K562 (cell line): ENCODE measurements around the gene TMEM107. TPM values are rescaled to one million over a fixed set of nuclear protein-coding genes. Genes with fewer than 3 reads are reported as not detected.
A peak's percentile ranks its signal among the peaks of the same experiment; 100 is the strongest.

Source experiments
- BHLHE40 ChIP-seq: IDR thresholded peaks from 2 replicates; pipeline ENCODE4 v1.6.1; 2011; ENCODE audit warnings: low read length, improper control_type of control experiment
- CEBPG ChIP-seq, 3 experiments: fragments of 200-800 bp in 1 of 3; sonication (Bioruptor generic) in 1 of 3; sonication (generic) in 1 of 3; formaldehyde crosslinking in 1 of 3; IDR thresholded peaks in 2 of 3; conservative IDR thresholded peaks in 1 of 3; 2 replicates each; pipeline versions ENCODE4 v1.6.1 to v1.8.0; 2016 to 2022; ENCODE audit warnings: missing compliant biosample characterization in 2 of 3, missing genetic modification characterization in 2 of 3, mild to moderate bottlenecking in 1 of 3, missing genetic modification reagents in 1 of 3
- HNRNPH1 ChIP-seq: fragments of 200-400 bp; formaldehyde crosslinking; optimal IDR thresholded peaks from 2 replicates; pipeline ENCODE3; 2017; ENCODE audit warnings: low read depth, mild to moderate bottlenecking, low read length, moderate library complexity
- HNRNPL ChIP-seq: fragments of 200-400 bp; formaldehyde crosslinking; IDR thresholded peaks from 2 replicates; pipeline ENCODE4 v1.6.1; 2017; ENCODE audit warnings: low read depth, mild to moderate bottlenecking, low read length
- NCOA6 ChIP-seq: fragments of 450-650 bp; IDR thresholded peaks from 2 replicates; pipeline ENCODE4 v1.6.1; 2017; ENCODE audit warnings: mild to moderate bottlenecking
- SRSF1 ChIP-seq: fragments of 200-400 bp; formaldehyde crosslinking; IDR thresholded peaks from 2 replicates; pipeline ENCODE4 v1.6.1; 2017; ENCODE audit warnings: mild to moderate bottlenecking, low read depth, low read length, moderate library complexity
- STAT5A ChIP-seq: IDR thresholded peaks from 2 replicates; pipeline ENCODE4 v1.6.1; 2012; ENCODE audit warnings: low read length, inconsistent platforms, borderline replicate concordance
- TSHZ1 ChIP-seq: fragments of 250-450 bp; sonication (Bioruptor Pico); IDR thresholded peaks from 2 replicates; pipeline ENCODE4 v1.4.0; 2020; ENCODE audit warnings: mild to moderate bottlenecking, moderate library complexity
- ZNF263 ChIP-seq: sonication (generic); formaldehyde crosslinking; IDR thresholded peaks from 2 replicates; pipeline ENCODE4 v1.8.0; 2022; ENCODE audit warnings: mild to moderate bottlenecking, missing genetic modification reagents, borderline replicate concordance
- polyA plus RNA-seq, 8 experiments: library from polyadenylated mRNA; depleted of rRNA in 4 of 8; stranded (reverse) in 5 of 8; unstranded in 3 of 8; fragments of >200 nt; fragmentation: Nextera tagmentation in 2 of 8; fragmentation: Illumina TruSeq in 1 of 8; extraction: Ambion mirVana in 2 of 8; extraction: Trizol in 1 of 8; gene quantifications; 2 replicates each; pipeline versions ENCODE4 v1.2.1 to v1.2.3, GENCODE V29; 2011 to 2014; ENCODE audit warnings: inconsistent platforms in 1 of 8, missing spikeins in 1 of 8
- total RNA-seq, 7 experiments: library from RNA; depleted of rRNA in 6 of 7; stranded (reverse); fragments of >200 nt in 6 of 7; fragmentation: Illumina TruSeq in 2 of 7; extraction: Trizol in 2 of 7; gene quantifications; 2 replicates each; pipeline versions ENCODE4 v1.2.1 to v1.2.3, GENCODE V29; 2011 to 2021; ENCODE audit warnings: low replicate concordance in 1 of 7
- TF ChIP-seq, protein P1 (sequence below): sonication (generic); formaldehyde crosslinking; IDR thresholded peaks from 2 replicates; pipeline ENCODE4 v1.8.0; 2022; ENCODE audit warnings: missing genetic modification reagents, mild to moderate bottlenecking, borderline replicate concordance
- TF ChIP-seq, protein P2 (sequence below): sonication (generic); formaldehyde crosslinking; IDR thresholded peaks from 2 replicates; pipeline ENCODE4 v1.4.0; 2020; ENCODE audit warnings: mild to moderate bottlenecking, missing genetic modification reagents
- TF ChIP-seq, protein P3 (sequence below): fragments of 250-450 bp; sonication (Bioruptor Pico); IDR thresholded peaks from 2 replicates; pipeline ENCODE4 v1.5.0; 2021
- TF ChIP-seq, protein P4 (sequence below), 2 experiments: fragments of 450-650 bp; conservative IDR thresholded peaks; 2 replicates each; pipeline ENCODE4 v1.6.1; 2017; ENCODE audit warnings: mild to moderate bottlenecking in 2 of 2, moderate library complexity in 2 of 2

TMEM107 gene
- total and polyA plus RNA-seq, 9 of the 15 experiments (the other 6 are each of a cell fraction or from before 2014, with no cell fraction given): 7.1 to 26.2 (median 16.9) TPM

GRCh38 chr17:8220783-8221662, 44.8 kb upstream of the TMEM107 start (continued):
- TF ChIP-seq, protein P1, sequence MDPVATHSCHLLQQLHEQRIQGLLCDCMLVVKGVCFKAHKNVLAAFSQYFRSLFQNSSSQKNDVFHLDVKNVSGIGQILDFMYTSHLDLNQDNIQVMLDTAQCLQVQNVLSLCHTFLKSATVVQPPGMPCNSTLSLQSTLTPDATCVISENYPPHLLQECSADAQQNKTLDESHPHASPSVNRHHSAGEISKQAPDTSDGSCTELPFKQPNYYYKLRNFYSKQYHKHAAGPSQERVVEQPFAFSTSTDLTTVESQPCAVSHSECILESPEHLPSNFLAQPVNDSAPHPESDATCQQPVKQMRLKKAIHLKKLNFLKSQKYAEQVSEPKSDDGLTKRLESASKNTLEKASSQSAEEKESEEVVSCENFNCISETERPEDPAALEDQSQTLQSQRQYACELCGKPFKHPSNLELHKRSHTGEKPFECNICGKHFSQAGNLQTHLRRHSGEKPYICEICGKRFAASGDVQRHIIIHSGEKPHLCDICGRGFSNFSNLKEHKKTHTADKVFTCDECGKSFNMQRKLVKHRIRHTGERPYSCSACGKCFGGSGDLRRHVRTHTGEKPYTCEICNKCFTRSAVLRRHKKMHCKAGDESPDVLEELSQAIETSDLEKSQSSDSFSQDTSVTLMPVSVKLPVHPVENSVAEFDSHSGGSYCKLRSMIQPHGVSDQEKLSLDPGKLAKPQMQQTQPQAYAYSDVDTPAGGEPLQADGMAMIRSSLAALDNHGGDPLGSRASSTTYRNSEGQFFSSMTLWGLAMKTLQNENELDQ (CRISPR knock-in tag): no peak
- TF ChIP-seq, protein P2, sequence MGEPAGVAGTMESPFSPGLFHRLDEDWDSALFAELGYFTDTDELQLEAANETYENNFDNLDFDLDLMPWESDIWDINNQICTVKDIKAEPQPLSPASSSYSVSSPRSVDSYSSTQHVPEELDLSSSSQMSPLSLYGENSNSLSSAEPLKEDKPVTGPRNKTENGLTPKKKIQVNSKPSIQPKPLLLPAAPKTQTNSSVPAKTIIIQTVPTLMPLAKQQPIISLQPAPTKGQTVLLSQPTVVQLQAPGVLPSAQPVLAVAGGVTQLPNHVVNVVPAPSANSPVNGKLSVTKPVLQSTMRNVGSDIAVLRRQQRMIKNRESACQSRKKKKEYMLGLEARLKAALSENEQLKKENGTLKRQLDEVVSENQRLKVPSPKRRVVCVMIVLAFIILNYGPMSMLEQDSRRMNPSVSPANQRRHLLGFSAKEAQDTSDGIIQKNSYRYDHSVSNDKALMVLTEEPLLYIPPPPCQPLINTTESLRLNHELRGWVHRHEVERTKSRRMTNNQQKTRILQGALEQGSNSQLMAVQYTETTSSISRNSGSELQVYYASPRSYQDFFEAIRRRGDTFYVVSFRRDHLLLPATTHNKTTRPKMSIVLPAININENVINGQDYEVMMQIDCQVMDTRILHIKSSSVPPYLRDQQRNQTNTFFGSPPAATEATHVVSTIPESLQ: no peak
- TF ChIP-seq TSHZ1 (CRISPR knock-in tag): no peak
- TF ChIP-seq HNRNPL: no peak
- TF ChIP-seq, protein P3, sequence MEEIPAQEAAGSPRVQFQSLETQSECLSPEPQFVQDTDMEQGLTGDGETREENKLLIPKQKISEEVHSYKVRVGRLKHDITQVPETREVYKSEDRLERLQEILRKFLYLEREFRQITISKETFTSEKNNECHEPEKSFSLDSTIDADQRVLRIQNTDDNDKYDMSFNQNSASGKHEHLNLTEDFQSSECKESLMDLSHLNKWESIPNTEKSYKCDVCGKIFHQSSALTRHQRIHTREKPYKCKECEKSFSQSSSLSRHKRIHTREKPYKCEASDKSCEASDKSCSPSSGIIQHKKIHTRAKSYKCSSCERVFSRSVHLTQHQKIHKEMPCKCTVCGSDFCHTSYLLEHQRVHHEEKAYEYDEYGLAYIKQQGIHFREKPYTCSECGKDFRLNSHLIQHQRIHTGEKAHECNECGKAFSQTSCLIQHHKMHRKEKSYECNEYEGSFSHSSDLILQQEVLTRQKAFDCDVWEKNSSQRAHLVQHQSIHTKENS (CRISPR knock-in tag): no peak
- no peak for TF ChIP-seq STAT5A
- no peak; the same call in 1 of the 2 replicates for TF ChIP-seq NCOA6
- peak; percentile 35 for TF ChIP-seq ZNF263 (CRISPR knock-in tag)
- no peak for TF ChIP-seq HNRNPH1
- TF ChIP-seq BHLHE40: peak; percentile 31
- peak; percentile 41; the same call in 1 of the 2 replicates for TF ChIP-seq CEBPG (CRISPR knock-in tag; IDR thresholded peaks at IDR 0.05)
- TF ChIP-seq CEBPG (tag; conservative IDR thresholded peaks at IDR 0.05 in 1 of 2, IDR thresholded peaks at IDR 0.05 in 1 of 2): peak; percentile 54 to 55; a peak in 3 of 4 replicates
- TF ChIP-seq, protein P4, sequence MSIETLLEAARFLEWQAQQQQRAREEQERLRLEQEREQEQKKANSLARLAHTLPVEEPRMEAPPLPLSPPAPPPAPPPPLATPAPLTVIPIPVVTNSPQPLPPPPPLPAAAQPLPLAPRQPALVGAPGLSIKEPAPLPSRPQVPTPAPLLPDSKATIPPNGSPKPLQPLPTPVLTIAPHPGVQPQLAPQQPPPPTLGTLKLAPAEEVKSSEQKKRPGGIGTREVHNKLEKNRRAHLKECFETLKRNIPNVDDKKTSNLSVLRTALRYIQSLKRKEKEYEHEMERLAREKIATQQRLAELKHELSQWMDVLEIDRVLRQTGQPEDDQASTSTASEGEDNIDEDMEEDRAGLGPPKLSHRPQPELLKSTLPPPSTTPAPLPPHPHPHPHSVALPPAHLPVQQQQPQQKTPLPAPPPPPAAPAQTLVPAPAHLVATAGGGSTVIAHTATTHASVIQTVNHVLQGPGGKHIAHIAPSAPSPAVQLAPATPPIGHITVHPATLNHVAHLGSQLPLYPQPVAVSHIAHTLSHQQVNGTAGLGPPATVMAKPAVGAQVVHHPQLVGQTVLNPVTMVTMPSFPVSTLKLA (conservative IDR thresholded peaks at IDR 0.05): peak; percentile 55 to 64; a peak in 3 of 4 replicates
- TF ChIP-seq SRSF1: no peak
